ENCODE results near the gene IFFO2.

IFFO2 gene

DNA sequence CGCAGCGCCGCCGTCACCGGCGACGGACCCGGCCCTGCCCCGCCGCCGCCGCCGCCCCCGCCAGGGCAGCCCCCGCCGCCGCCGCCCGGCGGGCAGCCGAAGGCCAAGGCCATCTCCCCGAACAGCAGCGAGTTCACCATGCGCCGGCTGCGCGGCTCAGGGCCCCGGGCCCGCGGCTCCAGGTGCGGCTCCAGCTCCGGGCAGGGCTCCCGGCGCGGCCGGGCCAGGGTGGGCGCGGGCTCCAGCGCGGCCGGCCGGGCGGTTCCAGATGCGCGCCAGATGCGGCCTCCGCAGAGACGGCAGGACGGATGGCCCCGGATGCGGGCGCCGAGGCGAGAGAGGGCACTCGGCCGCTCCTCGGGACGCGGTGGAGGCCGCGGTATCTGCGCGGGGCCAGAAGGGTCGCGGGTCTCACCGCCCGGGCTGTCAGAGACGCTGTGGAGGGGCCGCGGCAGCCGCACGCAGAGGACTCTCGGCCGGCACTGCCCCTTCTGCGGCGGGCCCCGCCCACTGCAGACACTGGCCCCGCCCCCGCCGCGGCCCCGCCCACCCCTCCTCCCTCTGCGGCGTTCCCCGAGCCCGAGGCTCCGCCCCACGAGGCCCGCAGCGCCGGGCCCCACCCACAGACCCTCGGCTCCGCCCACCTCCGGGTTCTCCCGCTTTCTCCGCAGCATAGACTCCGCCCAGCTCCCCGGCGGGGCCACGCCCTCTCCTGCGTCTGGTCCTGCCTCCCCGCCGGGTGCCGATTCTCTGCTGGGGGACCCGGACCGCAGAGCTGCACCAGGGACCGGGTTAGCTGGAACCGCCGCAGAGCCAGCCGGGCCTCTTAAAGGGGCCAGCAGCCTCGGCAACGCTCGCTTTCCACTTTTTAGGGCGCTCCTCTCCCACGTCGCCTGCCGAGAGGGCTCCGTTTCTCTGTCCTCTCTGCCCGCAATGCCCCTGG lies at the start of gene IFFO2:
TSS of gene IFFO2 (minus strand) at position 484 of the 943 bp plus-strand sequence. CDS start at position 140, 344 bp downstream.
- peak; percentile 97 to 99 for DNase-seq (ENCODE audit: low read depth in 2 of 2)

DNA sequence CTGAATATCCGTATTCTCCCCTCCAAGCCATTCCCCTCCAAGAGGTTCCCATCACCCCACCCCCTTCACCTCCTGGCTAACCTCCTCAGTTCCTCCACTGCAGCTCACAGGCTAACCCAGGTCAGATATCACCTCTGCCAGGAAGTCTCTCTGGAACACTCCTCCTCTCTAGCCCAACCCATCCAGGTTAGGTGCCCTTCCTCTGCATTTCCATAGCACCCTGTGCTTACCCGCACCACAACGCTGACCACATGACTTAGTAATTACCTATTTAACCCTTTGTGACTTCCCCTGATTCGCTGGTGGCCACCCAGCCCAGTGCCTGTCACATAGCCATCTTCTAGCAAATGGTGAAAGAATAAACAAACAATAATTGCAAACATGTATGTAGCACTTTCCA lies 49.5 kb upstream of the IFFO2 start:
- no peak for DNase-seq (ENCODE audit: low read depth in 2 of 2)

DNA sequence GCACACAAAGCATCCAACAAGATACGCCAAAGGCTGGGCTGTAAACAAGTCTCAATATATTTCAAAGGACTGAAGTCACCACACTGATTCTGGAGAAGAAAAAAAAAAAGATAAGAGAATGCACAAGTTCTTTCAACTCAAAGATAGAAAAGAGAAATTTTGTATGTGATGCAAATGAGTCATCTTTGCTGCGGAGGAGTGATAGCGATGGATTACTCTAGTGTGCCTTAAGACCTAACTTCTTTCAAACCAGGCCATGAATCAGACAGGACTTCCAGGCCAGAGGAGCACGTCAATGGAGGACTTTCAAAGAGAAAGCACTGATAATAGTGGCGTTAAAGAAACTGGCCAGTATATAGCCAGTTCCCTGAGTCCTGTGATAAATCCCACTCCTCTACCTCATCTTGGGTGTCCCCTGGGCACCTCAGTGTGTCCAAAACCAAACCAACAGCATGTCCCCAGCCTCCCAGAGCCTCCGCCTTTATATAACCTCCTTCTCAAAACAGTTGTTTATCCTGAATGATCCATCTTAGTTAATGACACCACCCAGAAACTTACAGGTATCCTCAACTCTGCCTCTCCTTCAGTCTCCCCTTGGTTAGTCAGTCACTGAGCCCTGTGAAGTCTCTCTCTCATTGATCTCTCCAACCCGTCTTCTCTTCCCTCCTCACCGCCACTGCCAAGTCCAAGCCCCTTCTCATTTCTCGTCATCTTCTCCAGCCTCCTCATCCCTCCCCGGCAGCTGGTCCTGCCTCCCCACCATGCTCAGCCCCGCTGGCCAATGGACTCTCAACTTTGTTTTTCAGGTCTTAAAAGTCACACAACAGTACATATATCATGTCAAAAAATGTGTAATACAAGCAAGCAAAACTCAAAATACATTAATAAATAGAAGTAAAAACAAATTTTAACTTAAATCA lies 47.2 kb upstream of the IFFO2 start:
- no peak for DNase-seq (ENCODE audit: low read depth in 2 of 2)

DNA sequence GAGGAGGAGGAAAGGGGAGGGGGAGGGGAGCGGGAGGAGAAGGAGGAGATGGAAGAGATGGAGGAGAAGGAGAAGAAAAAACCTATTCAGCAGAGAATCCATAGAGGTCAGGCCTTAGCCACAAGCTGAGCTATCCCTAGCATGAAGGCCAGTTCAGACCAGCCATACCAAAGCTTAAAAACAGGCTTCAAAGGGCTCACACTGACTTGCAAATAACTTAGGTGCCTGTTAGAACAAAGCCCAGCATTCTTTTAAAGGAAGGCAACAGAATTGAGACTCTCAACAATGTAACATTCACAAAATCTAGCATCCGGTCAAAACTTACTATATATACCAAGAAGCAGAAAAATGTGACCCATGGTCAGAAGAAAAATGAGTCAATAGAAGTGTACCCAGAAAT lies 43.6 kb upstream of the IFFO2 start:
- DNase-seq (ENCODE audit: low read depth in 2 of 2): no peak

DNA sequence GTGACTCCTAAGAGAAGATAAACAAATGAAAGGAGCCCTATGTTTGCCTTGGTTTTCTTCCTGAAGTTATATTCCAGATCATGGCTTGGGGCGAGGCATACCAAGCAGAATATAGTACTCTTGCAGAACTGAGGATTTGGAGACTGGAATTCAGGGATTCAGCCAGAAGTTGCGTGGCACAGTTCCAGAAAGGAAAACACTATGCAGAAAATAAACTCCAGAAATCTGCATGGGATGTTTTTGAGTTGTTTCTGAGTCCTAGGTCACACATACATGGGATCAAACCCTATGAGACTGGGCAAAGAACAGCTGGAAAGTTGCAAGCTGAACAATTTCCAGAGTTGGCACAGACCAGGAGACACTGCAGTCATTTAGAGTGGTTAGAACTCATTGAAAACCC lies 42.9 kb upstream of the IFFO2 start:
- no peak for DNase-seq (ENCODE audit: low read depth in 2 of 2)

DNA sequence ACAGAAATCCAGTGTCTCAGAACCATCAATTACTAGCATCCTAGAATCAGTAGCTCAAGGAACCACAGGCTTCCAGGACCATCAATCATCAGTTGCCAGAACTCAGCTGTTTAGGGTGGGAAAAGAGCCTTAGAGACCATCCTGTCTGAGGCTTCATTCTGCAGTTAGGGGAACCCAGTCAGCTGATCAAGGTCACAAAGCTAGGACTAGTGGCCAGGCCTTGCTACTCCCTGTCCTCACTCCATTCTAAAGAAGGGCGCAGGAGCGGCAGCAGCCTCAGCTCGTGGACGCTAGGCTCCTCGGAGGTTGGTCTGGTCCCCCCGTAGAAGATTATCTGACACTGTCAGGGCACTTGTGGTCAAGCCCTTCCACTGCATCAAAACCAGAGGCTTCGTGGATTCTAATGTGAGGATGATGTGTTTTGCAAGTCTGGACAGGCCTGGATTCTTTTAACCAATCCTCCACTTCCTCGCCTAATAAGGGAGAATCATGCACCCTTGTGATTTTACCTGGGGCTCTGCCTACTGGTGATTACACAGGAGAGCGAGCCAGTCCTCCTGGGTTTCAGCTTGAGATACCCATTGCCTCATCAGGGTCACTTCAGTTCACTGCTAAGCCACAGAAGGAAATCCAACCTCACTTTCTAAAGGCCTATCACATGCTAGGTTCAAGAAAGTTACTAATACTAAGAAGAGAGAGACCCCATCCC lies 41.7 kb upstream of the IFFO2 start:
- no peak for DNase-seq (ENCODE audit: low read depth in 2 of 2)

DNA sequence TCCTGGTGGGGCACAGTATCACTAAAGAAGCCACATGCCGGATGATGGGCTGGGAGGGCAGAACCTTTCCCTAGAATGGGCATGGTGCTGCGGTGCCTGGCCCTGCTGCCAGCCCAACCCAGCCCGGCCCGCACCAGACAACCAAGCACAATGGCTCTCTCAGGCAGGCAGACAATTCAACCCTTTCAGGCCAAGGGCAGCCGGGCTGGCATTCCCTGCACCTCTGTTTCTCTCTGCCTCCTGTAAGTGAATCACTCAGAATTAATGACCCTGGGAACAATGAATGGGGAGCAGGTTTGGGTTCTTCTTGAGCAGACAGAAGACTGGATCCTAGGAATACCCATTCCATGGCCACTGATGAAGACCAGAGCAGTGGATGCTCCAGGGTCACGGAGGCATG lies 41.0 kb upstream of the IFFO2 start:
- DNase-seq (ENCODE audit: low read depth in 2 of 2): no peak

DNA sequence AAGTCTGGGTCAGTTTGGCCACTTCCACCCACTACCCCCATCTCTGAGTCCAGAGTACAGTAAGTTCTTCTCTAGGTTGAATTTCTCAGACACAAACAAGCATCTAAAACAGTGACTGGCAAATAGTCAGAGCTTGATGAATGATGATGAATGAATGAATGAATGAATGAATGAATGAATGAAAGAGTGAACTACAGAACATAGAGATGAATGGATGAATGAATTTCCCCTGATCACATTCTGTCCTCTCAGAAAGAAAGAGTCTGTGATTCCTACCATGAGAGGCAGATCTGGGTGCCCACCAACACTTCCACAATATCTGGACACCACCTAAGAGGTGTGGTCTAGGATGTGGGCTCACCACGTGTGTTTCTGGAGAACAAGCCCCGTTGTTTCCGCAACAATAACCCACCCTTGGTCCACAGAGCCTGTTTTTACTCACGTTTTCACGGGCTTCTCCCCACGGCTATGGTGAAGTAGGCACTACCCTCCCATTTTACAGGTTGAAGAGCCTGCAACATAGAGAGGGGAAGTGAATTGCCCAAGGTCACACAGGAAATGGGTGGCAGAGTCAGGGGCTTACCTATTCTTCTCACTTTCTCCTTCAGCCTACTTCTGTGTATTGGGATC lies 40.2 kb upstream of the IFFO2 start:
- DNase-seq (ENCODE audit: low read depth in 2 of 2): no peak

DNA sequence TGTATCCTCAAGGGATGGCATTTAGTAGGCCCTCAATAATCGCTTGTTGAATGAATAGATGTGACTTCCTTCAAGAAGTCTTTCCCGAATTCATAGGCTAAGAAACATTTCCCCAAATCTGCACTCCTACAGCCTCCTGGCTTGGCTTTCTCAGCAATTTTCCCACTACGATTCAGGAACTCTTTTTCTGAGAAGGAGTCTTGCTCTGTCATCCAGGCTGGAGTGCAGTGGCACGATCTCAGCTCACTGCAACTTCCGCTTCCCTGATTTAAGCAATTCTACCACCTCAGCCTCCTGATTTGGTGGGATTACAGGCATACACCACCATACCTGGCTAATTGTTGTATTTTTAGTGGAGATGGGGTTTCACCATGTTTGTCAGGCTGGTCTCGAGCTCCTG lies 37.9 kb upstream of the IFFO2 start:
- no peak for DNase-seq (ENCODE audit: low read depth in 2 of 2)

DNA sequence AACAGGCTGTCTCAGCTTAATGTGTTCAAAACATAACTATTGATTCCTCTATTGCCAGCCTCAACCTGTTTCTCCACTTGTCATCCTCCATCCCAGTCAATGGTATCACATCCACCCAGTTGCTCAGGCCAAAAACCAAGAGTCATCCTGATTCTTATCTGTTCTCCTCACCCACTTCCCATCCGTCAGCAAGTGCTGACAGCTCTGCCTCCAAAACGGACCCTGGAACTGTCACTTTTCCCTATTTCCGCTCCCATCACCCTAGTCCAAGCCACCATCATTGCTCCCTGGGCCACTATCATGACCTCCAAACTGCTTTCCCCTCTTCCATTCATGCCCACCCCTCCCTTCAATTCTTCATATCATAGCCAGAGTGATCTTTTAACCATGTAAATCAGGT lies 36.2 kb upstream of the IFFO2 start:
- no peak for DNase-seq (ENCODE audit: low read depth in 2 of 2)

DNA sequence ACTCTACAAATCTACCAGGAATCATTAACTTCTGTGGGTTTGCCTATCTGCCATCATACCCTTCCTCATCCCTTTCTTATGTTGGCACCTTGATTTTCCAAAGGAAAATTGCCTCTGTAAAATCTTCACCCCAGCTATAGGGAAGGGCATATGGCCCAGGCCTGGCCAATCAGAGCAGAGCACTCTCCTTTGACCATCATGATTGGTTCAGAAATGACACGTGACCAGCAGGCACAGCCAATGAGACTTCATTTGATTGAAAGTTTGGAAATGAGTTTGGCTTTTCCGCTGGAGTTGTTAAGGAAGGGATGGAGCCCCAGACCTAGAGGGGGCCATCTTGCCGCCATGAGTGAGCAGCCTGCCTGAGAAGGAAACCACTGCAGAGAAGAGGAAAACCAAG lies 35.1 kb upstream of the IFFO2 start:
- no peak for DNase-seq (ENCODE audit: low read depth in 2 of 2)

DNA sequence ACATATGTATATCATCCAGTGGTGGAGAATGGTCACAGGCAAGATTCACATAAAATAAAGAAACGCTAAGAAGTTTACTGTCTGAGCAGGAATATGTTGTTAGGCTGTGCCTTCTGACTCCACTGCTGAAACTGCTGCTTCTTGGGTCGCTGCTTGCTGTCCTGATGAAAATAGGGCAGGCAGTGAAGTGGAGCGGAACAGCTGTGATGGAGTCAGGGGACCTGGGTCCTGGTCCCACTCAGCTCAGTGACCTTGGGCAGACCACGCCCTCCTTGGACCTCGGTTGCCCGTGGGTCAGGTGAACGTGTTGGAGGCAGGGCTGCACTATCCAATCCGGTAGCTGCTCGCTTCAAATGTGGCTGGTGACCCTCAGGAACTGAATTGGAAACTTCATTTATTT lies 33.4 kb upstream of the IFFO2 start:
- DNase-seq (ENCODE audit: low read depth in 2 of 2): no peak

DNA sequence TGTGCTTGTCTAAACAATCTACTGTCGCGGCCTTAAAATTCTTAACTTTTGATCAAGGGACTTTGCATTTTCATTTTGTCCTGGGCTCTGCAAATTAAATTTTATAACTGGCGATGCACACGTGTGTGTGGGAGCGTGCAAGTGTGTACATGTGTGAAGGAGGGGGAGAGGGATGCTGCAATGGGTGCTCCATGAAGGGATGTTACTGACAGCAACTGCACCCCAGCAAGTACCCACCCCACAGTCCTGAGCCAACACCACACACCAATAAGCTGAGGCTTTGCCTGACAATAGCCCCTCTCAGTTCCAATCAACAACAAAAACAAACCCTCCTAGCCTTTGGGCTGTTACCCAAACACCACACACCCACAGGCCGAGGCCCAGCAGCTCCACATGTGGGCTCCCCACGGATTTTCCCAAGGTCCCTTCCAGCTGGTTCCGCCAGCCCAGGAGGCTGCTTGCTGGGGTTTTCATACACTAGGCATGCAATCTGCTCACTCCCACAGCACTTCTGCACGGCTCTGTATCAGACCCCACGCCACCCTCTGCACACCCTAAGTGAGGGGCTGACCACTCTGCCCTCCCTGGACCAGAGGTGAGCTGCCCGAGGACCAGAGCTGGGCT lies 32.8 kb upstream of the IFFO2 start:
- no peak for DNase-seq (ENCODE audit: low read depth in 2 of 2)

DNA sequence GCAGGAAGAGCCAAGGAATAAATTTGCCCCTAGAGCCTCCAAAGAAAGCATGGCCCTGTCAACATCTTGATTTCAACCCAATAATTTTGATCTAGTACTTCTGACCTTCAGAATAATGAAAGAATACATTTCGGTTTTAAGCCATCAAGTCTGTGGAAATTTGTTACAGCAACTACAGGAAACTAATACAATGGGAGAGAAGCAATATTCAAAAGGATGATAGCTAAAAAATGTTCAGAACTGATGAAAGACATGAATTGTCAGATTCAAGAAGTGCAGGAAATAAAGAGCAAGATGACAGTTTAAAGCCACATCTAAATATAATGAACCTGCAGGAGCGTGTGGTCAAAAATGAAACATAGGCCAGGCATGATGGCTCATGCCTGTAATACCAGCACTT lies 24.8 kb upstream of the IFFO2 start:
- no peak for DNase-seq (ENCODE audit: low read depth in 2 of 2)

DNA sequence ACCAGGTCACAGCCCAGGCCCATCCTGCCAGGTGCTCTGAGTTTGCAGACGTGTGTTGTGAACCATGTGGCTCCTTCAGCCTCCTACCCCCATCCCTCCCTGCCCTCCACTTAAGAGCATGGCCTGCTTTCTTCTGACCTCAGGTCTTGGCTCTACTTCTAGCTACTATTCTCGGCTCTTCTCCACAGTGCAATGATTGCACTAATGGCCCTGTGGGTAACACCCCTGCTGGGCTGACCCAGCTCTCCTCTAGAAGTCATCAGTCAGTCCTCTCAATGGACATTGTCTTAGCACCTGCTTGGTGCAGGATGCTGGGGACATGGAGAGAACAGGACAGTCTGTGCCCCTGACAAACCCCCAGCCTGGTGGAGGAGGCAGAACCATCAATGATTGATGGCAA lies 22.2 kb upstream of the IFFO2 start:
- no peak for DNase-seq (ENCODE audit: low read depth in 2 of 2)

DNA sequence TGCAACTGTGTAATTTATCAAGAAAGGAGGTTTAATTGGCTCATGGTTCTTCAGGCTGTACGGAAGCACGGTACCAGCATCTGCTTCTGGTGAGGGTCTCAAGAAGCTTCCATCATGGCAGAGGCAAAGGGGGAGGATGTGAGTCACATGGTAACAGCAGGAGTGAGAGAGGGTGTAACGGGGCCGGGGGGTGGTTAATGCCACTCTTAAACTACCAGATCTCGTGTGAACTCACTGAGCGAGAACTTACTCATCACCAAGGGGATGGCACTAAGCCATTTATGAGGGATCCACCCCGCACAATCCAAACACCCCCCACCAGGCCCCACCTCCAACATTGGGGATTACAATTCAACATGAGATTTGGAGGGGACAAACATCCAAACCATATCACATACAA lies 21.0 kb upstream of the IFFO2 start:
- DNase-seq (ENCODE audit: low read depth in 2 of 2): no peak

DNA sequence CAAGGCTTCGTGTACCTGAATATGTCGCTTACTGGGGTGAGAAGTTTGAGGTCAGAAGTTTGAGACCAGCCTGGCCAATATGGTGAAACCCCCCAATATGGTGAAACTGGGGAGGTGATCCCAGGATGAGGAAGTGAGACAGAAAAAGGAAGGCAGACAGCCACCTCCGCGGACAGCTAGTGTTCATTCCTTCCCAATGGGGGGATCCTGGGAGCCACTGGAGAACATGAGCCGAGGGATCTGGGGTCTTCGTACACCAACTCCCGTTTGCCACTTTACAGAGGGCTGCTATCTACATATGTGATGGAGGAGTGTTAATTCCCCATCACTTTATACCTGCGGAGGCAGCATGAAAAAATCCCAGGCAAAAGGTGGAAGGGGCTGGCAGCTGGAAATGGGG lies 19.6 kb upstream of the IFFO2 start:
- no peak for DNase-seq (ENCODE audit: low read depth in 2 of 2)

DNA sequence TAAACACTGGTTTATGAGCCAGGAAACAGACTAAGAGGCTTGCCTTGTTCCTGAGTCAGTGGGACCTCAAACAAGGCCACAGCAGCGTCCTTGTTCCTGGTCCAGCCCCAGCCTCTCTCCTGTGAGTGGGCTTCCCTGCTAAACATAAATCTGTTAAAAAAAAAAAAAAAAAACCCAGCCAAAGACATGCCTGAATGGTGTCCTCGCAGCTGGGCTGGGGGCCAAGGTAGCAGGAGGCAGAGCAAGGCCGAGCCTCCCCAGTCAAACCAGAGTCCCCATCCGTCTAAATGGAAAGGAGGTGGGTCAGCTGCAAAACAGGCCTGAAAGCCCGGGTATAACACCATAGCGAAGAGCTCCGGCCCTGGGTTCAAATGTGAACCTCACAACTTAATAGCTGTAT lies 18.1 kb upstream of the IFFO2 start:
- DNase-seq (ENCODE audit: low read depth in 2 of 2): no peak

DNA sequence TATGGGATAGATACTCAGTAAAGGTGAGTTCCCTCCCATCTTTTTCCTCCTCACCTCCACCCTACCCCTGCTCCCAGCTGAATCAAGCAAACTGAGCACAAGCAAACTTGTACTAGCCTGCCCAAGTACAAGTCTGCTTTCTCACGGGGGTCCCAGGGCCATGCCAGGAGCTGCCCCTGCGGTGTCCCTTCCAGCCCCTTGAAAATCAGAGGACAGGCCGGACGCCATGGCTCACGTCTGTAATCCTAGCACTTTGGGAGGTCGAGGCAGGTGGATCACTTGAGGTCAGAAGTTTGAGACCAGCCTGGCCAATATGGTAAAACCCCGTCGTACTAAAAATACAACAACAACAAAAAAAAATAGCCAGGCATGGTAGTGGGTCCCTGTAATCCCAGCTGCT lies 17.5 kb upstream of the IFFO2 start:
- DNase-seq (ENCODE audit: low read depth in 2 of 2): no peak

DNA sequence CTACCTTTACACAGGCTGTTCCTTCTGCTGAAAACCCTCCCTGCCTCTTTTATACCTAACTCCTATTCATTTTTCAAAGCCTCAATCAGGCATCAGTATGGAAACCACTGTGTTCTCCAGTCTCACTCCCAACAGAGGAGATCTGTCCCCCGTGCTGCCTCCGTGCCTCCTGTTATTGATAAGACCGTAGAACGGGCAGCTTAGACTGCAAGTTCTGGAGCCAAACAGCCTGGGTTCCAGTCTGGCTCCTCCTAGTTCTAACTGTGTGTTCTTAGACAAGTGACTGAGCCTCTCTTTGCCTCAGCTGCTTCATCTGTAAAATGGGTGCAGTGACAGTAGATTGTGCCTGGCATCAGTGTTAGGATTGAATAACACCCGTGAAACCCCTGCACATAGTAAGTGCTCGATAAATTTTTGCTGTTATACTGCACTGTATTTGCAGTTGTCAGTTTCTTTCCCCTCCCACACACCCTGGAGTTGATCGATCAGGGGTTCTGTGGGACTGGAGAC lies 17.0 kb upstream of the IFFO2 start:
- DNase-seq (ENCODE audit: low read depth in 2 of 2): no peak

DNA sequence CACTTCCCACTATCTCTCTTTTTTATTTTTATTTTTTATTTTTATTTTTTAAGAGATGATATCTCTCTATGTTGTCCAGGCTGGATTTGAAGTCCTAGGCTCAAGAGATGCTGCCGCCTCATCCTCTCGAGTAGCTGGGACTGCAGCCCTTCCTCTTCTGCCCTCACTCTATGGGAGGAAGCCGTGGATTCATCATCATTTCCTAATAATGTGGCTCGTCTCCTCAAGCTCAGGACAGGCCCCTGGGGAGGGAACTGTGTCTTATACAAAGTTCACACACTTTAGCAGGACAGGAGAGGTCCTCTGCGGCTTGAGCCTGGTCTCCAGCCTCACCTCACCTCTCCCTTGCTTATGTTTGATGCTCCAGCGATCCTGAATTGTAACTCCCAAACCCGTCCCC lies 16.5 kb upstream of the IFFO2 start:
- no peak for DNase-seq (ENCODE audit: low read depth in 2 of 2)
